Muscle of leg (tissue), 11 donors: Measurements from ENCODE around the gene MAL. TPM values are rescaled to one million over a fixed set of nuclear protein-coding genes. Genes with fewer than 3 reads are reported as not detected.
"Not testable (repeated sequence)": the region's sequence is repeated elsewhere in the genome, so short reads cannot be mapped to it uniquely, and the experiment has no call there.

Experiments
- DNase-seq: peaks from one replicate; pipeline ENCODE4 v3.0.0; 2013
- H3K27ac ChIP-seq: one replicate; pipeline ENCODE4 v1.5.1; 2013; ENCODE audit warnings: mild to moderate bottlenecking, low read length, control low read depth
- H3K27me3 ChIP-seq: one replicate; pipeline ENCODE4 v1.6.1; 2013; ENCODE audit warnings: low read length; ENCODE audit not compliant: control insufficient read depth, insufficient read depth
- H3K36me3 ChIP-seq: one replicate; pipeline ENCODE4 v1.6.1; 2013; ENCODE audit warnings: low read length; ENCODE audit not compliant: control insufficient read depth, insufficient read depth
- H3K4me1 ChIP-seq: one replicate; pipeline ENCODE4 v1.6.1; 2013; ENCODE audit warnings: low read length; ENCODE audit not compliant: control insufficient read depth, insufficient read depth
- H3K4me3 ChIP-seq: one replicate; pipeline ENCODE4 v1.5.1; 2013; ENCODE audit warnings: low read length, control low read depth
- H3K9me3 ChIP-seq: replicated peaks from 2 replicates; pipeline ENCODE4 v1.6.1; 2013; ENCODE audit warnings: low read depth, low read length; ENCODE audit not compliant: control insufficient read depth
- WGBS: methylation state at CpG from one replicate; pipeline ENCODE4 v1.1.5; 2013; ENCODE audit warnings: missing lambda C conversion rate; ENCODE audit not compliant: insufficient coverage; 5-methylcytosine and 5-hydroxymethylcytosine counted together
- polyA plus RNA-seq, 8 donors: library from polyadenylated mRNA; unstranded; fragments of 120-200 nt; gene quantifications; one replicate each; pipeline versions ENCODE4 v1.2.1 to v1.2.3, GENCODE V29; 2013; ENCODE audit warnings: inconsistent platforms in 1 of 8, low replicate concordance in 1 of 8; ENCODE audit not compliant: insufficient read length in 8 of 8, insufficient read depth in 1 of 8
- total RNA-seq: library from RNA; stranded (reverse); fragments of 120-200 nt; gene quantifications from one replicate; pipeline ENCODE4 v1.2.4, GENCODE V29; 2013

Gene MAL
- total and polyA plus RNA-seq, 9 donors, result 2.4 to 15.9 (median 3.2) TPM

GRCh38 chr2:95091885-95092555 lies 66.5 kb downstream of the MAL start:
- Histone ChIP-seq H3K36me3 (peaks cover 41% of the 10 kb centered on the region), H3K4me1 (no peaks in the 10 kb centered on the region), H3K27ac (no peak overlapping the region), H3K27me3 (no peaks in the 10 kb centered on the region), H3K4me3 (no peak overlapping the region), H3K9me3 (no peaks in the 10 kb centered on the region)
- no peak for DNase-seq
- 100% methylated on average over 2 of the region's 6 CpGs for WGBS

- H3K4me3 ChIP-seq, result not testable (repeated sequence)
- peaks cover 23% of the 10 kb centered on the region for H3K36me3 ChIP-seq
- WGBS, result no CpG with 5 or more reads among the region's 5 CpGs
These were observed 72.8 kb downstream of the MAL start for GRCh38 chr2:95098273-95098672.

GRCh38 chr2:95099910-95100309 lies 74.4 kb downstream of the MAL start:
- Histone ChIP-seq H3K4me1 (no peaks in the 10 kb centered on the region), H3K36me3 (peaks cover 28% of the 10 kb centered on the region), H3K27ac (no peak overlapping the region), H3K4me3 (no peak overlapping the region), H3K9me3 (no peaks in the 10 kb centered on the region), H3K27me3 (no peaks in the 10 kb centered on the region)
- DNase-seq, result no peak
- 100% methylated on average over 2 of the region's 2 CpGs for WGBS

More at GRCh38 chr2:95098273-95098672, 72.8 kb downstream of the MAL start:
- not testable (repeated sequence) for H3K27me3 ChIP-seq, H3K4me1 ChIP-seq, H3K27ac ChIP-seq, DNase-seq, H3K9me3 ChIP-seq

Other genes with a start within 250 kb of the MAL start
- gene TEKT4, start 154.3 kb upstream of the MAL start, total RNA-seq, result not detected
- not detected for gene TEKT4, start 154.3 kb upstream of the MAL start, polyA plus RNA-seq
- gene MRPS5, start 96.1 kb downstream of the MAL start, total RNA-seq, result 50.9 TPM
- 10 to 100 TPM; 44.3 to 67.0 (median 50.1) TPM for gene MRPS5, start 96.1 kb downstream of the MAL start, polyA plus RNA-seq
- 23.0 TPM for gene ZNF514, start 134.1 kb downstream of the MAL start, total RNA-seq
- 10 to 100 TPM; 11.9 to 19.6 (median 15.9) TPM for gene ZNF514, start 134.1 kb downstream of the MAL start, polyA plus RNA-seq
- gene ZNF2, start 140.1 kb downstream of the MAL start, total RNA-seq, result 8.2 TPM
- gene ZNF2, start 140.1 kb downstream of the MAL start, polyA plus RNA-seq, result 1 to 10 TPM; 4.1 to 6.8 (median 5.5) TPM
- 6.2 TPM for gene ZNF892, start 181.8 kb downstream of the MAL start, total RNA-seq
- 1 to 10 TPM; 1.3 to 3.4 (median 2.0) TPM for gene ZNF892, start 181.8 kb downstream of the MAL start, polyA plus RNA-seq
- 0.66 TPM for gene PROM2, start 248.7 kb downstream of the MAL start, total RNA-seq
- gene PROM2, start 248.7 kb downstream of the MAL start, polyA plus RNA-seq, result 1 to 10 TPM in 4 of 8 donors, under 1 TPM in 4; 0.37 to 2.5 (median 0.91) TPM